NCI-H524 (cell line): ENCODE data around the gene STAMBP.
"Not testable (repeated sequence)": the region's sequence is repeated elsewhere in the genome, so short reads cannot be mapped to it uniquely, and the experiment has no call there.

Source experiments
- DNase-seq, 2 experiments: peaks; one replicate each; lab custom pipeline; 2025; lab: John Stamatoyannopoulos, UW

The STAMBP gene

GRCh38 chr2:73887596-73888353 is 59.0 kb downstream of the STAMBP start:
- DNase-seq, result not testable (repeated sequence)

GRCh38 chr2:73888388-73888787 is 59.6 kb downstream of the STAMBP start:
- no peak for DNase-seq

GRCh38 chr2:73889206-73889605 is 60.4 kb downstream of the STAMBP start:
- DNase-seq, result no peak

DNA sequence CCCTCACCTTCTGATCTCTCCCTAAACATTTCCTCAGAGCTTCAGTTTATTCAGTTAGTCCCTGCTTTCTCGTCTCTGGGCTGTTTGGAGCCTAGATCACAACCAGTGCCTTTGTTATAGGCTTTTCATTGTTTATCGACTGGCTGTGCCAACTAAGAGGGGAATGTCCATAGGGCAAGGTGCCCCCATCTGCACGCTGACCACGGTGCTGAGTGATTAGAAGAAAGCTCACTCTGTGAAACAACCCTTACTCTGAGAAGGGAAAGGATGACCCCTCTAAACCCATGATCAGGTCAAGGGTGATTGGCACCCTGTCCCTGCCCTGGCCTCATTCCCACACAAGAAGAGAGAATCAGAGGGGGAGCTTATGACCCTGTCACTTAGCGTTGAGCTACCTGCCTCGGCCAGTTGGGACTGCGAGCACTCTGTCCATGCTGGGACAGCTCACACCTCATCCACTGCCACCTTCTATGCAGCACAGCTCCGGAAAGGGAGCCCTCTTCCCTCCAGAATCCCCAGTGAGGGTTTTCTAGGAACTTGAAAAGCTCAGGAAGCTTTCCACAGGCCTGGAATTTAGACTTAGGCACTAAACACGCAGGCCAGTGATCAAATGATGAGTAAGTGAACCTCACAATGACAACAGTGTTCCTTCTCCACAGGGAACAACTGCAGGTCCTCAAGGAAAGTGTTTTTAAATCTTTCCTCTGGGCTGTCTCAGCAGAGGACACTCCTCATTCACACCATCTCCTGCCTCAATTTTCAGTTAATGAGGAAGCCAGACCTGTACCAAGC is 61.7 kb downstream of the STAMBP start:
- DNase-seq, result no peak

- no peak for DNase-seq
Measured at GRCh38 chr2:73891276-73891901, 62.6 kb downstream of the STAMBP start.

DNA sequence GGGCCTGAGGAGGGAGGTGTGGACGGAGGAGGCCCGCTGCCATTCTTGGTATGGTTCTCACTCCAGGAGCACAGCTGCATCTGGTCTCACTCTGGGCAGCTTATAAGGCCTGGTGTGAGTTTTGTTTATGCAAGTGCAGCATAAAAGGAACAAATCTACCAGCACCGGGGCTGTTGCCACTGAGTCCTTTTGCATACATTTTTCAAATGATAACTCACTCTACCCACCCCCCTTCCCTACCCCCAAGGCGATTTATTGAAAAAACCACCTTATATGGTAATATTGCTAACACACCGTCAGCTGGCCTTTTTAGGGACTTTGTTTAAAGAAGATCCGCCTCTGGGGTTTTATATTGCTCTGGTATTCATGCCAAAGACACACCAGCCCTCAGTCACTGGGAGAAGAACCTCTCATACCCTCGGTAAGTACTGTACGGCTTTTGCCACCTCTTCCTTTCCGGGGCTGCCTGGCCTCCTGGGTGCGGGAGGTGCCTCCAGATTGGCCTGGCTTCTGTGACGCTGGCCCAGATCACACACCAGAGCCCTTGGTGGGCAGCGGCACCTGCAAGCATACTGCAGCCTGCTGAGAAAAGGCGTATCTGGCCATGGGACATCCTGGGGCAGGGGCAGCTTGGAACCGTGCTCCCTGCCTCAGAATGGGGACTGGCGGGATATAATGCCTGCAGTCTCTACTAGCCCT is 64.0 kb downstream of the STAMBP start, which contains the start of gene ACTG2:
ACTG2 (plus strand) TSS at position 378 of the 699 bp plus-strand sequence. CDS start 8,304 bp downstream, outside the sequence.
- no peak for DNase-seq

GRCh38 chr2:73893764-73894474 is 65.2 kb downstream of the STAMBP start:
- DNase-seq, result no peak

DNA sequence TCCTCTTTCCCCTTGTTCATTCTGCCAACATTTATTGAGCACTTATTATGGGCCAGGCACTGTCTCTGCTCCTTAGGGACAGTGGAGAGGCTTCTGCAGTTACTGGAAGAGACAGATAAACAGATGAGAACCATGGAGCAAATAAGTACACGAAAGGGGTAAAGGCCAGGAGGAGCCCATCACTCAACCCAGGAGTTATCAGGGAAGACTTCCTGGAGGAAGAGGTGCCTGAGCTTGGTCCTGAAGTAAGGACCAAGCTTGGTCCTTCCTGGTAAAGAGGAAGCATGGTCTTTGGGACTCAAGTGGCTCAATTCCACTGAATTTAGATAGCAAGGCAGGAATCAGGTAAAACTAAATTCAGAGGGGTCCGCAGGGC is 65.7 kb downstream of the STAMBP start:
- DNase-seq, result no peak

DNA sequence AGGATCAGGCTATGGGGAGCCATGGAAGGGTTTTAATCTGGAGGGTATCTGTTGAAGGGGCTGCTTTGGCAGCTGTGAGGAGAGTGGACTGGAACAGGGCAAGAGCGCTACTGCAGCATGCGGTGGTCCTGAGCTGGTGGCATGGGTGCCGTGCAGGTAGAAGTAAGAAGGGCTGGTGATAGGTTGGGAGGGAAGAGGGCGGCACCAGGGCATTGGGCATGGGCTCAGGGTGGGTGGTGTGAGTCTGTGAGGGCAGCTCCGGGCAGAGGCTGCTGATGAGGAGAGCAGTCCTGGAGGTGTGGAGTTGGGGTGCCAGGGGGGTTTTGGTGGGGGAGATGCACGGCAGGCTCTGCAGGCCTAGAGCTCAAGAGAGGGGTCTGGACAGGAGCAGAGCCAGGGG is 66.1 kb downstream of the STAMBP start:
- DNase-seq, result no peak

- DNase-seq, result no peak
Measured at GRCh38 chr2:73895473-73895872, 66.7 kb downstream of the STAMBP start.

DNA sequence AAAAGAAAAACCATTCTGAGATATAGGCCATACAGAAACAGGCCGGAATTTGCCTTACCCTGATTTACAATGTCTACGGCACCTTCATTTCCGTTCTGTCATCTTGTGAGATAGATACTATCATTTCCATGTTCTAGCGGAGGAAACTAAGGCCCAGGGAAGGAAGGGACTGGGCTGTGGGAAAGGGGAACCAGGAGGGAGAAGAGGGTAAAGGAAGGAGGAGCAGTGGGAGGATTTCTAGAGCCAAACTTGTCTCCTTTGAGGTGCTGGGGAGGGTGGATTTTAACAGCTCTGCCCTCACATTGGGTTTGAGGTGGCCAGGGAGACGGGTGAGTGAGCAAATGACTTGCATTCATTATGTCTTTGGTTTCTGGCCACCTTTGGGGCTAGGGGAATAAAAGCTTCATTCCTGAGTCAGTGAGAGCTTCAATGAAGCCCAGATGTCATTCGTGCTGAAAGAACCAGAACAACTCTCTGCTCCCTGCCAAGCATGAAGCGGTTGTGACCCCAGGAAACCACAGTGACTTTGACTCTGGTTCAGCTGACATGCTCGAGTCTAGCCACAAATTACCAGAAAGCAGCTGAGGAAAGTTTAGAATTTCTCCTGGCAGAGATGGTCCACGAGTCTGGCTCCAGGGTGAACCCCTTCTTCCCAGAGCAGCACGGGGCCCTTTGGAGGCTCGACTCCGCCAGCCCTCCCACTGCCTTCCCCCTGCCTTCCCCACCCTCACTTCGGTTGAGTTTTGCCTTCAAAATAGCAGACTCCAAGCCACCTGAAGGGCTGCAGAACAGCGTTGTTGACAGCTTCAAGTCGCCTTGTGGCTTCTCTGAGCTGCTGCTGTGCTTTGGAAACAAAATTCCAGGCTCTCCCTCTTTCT is 67.8 kb downstream of the STAMBP start:
- DNase-seq, result no peak

DNA sequence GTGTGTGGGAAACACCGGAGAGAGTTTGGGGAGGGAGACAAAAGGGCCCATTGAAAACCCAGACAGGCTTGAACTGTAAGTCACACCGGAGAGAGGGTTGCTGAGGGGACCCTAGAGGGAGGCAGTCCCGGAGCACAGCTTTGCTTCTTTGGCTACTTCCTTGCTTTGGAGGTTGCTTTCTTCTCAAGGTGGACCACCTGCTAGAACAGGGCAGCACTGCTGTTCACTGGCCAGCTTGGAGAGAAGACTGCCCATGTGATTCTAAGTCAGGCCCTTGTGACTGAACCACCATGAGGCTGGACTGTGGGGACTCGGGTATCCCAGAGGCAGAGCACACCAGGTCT is 68.5 kb downstream of the STAMBP start:
- DNase-seq, result no peak

- DNase-seq, result no peak
Measured at GRCh38 chr2:73897934-73898333, 69.2 kb downstream of the STAMBP start.

GRCh38 chr2:73899801-73900336 is 71.1 kb downstream of the STAMBP start:
- DNase-seq, result peak in 1 of 2 experiments; percentile 49

DNA sequence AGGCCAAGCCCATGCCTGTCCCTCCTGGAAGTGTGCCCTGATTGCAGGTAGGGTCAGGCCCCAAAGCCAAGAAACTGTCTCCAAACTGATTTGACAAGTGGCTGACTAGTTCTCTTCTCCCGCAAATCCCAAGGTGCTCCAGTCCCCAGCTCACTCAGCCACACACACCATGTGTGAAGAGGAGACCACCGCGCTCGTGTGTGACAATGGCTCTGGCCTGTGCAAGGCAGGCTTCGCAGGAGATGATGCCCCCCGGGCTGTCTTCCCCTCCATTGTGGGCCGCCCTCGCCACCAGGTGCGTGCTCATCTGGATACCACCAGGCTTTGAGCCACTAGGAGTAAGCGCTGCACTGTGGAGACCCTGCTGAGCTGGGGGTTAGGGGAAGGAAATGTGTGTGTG is 72.4 kb downstream of the STAMBP start:
- DNase-seq, result peak in 1 of 2 experiments; percentile 29

DNA sequence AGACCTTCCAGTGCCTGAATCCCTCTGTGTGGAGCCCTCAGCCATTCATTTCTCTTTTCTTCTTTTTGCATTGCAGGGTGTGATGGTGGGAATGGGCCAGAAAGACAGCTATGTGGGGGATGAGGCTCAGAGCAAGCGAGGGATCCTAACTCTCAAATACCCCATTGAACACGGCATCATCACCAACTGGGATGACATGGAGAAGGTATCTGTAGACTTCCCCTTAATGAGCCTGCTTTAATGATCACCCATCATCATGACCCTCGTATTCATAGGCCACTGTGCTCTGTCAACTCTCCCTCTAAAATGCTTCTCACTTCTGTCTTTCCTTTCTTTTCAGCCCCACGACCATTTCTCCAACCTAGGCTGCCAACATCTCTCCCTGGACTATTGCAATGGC is 73.5 kb downstream of the STAMBP start:
- DNase-seq, result no peak

DNA sequence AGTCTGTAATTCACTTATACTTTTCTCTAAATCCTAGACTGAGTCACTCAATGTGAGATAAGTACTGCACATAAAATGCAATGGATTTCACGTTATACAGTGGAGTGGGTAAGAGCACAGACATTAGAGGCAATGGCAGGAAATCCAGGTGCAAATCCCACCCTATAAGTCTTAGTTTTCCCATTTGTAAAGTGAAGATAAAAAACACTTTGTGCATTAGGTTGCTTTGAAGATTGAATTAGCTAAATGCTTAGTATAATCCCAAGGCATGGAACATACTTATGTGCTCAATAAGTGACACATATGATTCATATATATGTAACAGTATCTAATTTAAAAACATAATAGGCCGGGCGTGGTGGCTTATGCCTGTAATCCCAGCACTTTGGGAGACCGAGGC is 74.6 kb downstream of the STAMBP start:
- DNase-seq, result no peak

GRCh38 chr2:73903949-73904613 is 75.3 kb downstream of the STAMBP start:
- peak in 1 of 2 experiments; percentile 4 for DNase-seq

DNA sequence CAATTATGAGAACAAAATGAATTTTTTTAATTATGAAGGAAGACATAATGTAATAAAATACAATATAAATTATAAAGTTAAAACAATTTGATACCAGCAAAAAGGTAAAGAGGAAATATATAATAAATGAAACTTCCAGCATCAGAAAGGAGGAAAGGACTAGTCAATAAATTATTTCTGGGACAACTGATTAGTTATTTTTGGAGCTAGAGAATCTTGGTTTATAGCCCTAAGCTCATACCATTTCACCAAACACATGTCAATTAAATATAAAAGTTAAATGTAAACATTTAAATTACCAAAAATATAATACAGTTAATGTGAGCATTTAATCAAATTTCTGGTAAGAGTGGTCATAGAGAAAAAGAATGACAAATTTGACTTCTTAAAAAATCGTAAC is 76.2 kb downstream of the STAMBP start:
- DNase-seq, result no peak
